Measurements from ENCODE around the gene IMPACT.

- TF ChIP-seq, protein P1, sequence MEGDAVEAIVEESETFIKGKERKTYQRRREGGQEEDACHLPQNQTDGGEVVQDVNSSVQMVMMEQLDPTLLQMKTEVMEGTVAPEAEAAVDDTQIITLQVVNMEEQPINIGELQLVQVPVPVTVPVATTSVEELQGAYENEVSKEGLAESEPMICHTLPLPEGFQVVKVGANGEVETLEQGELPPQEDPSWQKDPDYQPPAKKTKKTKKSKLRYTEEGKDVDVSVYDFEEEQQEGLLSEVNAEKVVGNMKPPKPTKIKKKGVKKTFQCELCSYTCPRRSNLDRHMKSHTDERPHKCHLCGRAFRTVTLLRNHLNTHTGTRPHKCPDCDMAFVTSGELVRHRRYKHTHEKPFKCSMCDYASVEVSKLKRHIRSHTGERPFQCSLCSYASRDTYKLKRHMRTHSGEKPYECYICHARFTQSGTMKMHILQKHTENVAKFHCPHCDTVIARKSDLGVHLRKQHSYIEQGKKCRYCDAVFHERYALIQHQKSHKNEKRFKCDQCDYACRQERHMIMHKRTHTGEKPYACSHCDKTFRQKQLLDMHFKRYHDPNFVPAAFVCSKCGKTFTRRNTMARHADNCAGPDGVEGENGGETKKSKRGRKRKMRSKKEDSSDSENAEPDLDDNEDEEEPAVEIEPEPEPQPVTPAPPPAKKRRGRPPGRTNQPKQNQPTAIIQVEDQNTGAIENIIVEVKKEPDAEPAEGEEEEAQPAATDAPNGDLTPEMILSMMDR (IDR thresholded peaks at IDR 0.05), result no peak
- TF ChIP-seq POLR2AphosphoS5 (IDR thresholded peaks at IDR 0.05), result no peak
- no peak for TF ChIP-seq POLR2A (IDR thresholded peaks at IDR 0.05)
Measured at GRCh38 chr18:24421831-24422230, 4.6 kb upstream of the IMPACT start.

All from sigmoid colon (tissue), 4 donors.